CD4-positive, CD25-positive, alpha-beta regulatory T cell (primary cell): ENCODE results near the gene RREB1. TPM values are rescaled to one million over a fixed set of nuclear protein-coding genes. Genes with fewer than 3 reads are reported as not detected.
"Not testable (repeated sequence)": the region's sequence is repeated elsewhere in the genome, so short reads cannot be mapped to it uniquely, and the experiment has no call there.

Experiments used
- ATAC-seq, 2 donors: fragments of 150-1000 bp; cut with Tn5 transposase; one replicate each; pipeline ENCODE4 v1.10.0; 2021; ENCODE audit warnings: low read depth in 2 of 2, moderate number of reproducible peaks in 2 of 2, moderate library complexity in 1 of 2
- DNase-seq, 3 donors: peaks; one replicate each; pipeline versions ENCODE4 v3.0.0 to v3.0.0-alpha.2; 2012 to 2022; ENCODE audit warnings: mixed read lengths in 1 of 3
- H3K27ac ChIP-seq: one replicate; pipeline ENCODE4 v1.7.0; 2013; ENCODE audit warnings: mild to moderate bottlenecking, low read length; ENCODE audit not compliant: insufficient read depth, poor library complexity, severe bottlenecking
- H3K27me3 ChIP-seq: one replicate; pipeline ENCODE4 v1.7.0; 2013; ENCODE audit warnings: low read length; ENCODE audit not compliant: control insufficient read depth, insufficient read depth
- H3K36me3 ChIP-seq: one replicate; pipeline ENCODE4 v1.7.0; 2013; ENCODE audit warnings: mild to moderate bottlenecking, low read length, moderate library complexity; ENCODE audit not compliant: control insufficient read depth, insufficient read depth
- H3K4me1 ChIP-seq: 2 replicates; pipeline ENCODE4 v1.7.0; 2013; ENCODE audit warnings: mild to moderate bottlenecking, low read length; ENCODE audit not compliant: insufficient read depth, control insufficient read depth, poor library complexity, severe bottlenecking
- H3K4me3 ChIP-seq: one replicate; pipeline ENCODE4 v1.7.0; 2013; ENCODE audit warnings: low read depth, mild to moderate bottlenecking, low read length, moderate library complexity
- H3K9me3 ChIP-seq, 2 experiments: 1 replicate in 1 of 2; 2 replicates in 1 of 2; pipeline ENCODE4 v1.7.0; 2013; ENCODE audit warnings: low read length in 2 of 2, mild to moderate bottlenecking in 1 of 2, moderate library complexity in 1 of 2; ENCODE audit not compliant: control insufficient read depth in 2 of 2
- H3K27ac Mint-ChIP-seq, 3 donors: one replicate each; pipeline ENCODE4 v1.8.0; 2020 to 2022; ENCODE audit warnings: mild to moderate bottlenecking in 3 of 3, mixed read lengths in 3 of 3, moderate library complexity in 2 of 3
- H3K27me3 Mint-ChIP-seq: one replicate; pipeline ENCODE4 v1.8.0; 2022; ENCODE audit warnings: mild to moderate bottlenecking, mixed read lengths
- H3K36me3 Mint-ChIP-seq: one replicate; pipeline ENCODE4 v1.8.0; 2020; ENCODE audit warnings: mixed read lengths
- H3K4me1 Mint-ChIP-seq, 4 donors: one replicate each; pipeline ENCODE4 v1.8.0; 2020 to 2022; ENCODE audit warnings: mixed read lengths in 4 of 4, mild to moderate bottlenecking in 1 of 4
- H3K4me3 Mint-ChIP-seq, 4 donors: one replicate each; pipeline ENCODE4 v1.8.0; 2020 to 2022; ENCODE audit warnings: mild to moderate bottlenecking in 4 of 4, mixed read lengths in 4 of 4, moderate library complexity in 3 of 4
- H3K9me3 Mint-ChIP-seq, 7 donors: one replicate each; pipeline ENCODE4 v1.8.0; 2020 to 2022; ENCODE audit warnings: mixed read lengths in 7 of 7, mild to moderate bottlenecking in 3 of 7, moderate library complexity in 2 of 7
- polyA plus RNA-seq, 4 donors: library from polyadenylated mRNA; unstranded; fragments of 300-500 nt; fragmentation: Illumina TruSeq; gene quantifications; one replicate each; pipeline ENCODE4 v1.2.3, GENCODE V29; 2021
- total RNA-seq: library from RNA; stranded (reverse); gene quantifications from one replicate; pipeline ENCODE4 v1.2.3, GENCODE V29; 2022

The RREB1 gene
- total and polyA plus RNA-seq, 5 donors from 2014 or later: 1.2 to 45.2 (median 2.3) TPM

DNA sequence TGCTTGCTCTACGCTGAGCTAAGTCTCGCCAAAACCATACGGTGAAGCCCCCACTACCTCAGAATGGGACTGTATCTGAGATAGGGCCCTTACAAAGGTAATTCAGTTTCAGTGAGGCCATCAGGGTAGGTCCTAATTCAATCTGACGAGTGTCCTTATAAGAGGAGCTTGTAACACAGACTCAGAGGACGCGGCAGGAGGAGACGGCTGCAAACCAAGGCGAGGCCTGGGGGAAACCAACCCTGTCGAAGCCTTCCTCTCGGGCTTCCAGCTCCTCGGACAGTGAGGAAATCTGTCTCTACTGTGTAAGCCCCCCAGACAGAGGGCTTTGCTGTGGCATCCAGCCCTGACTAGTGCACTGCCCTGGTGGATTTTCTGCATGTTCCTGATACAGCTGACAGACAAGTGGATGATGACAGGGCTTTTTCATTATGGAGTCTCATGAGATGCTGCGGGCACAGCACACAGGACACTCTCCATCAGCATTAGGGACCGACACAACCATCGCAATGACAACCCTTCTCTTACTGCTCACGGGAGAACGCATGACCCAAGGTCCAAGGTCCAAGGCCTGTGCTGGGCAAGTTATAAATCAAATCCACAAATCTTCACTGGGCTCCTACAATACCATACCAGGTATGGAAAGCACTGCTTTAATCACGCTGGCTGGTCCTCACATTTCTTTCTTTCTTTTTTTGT, 157.1 kb downstream of the RREB1 start:
- H3K36me3 Mint-ChIP-seq: peaks cover 3% of the 10 kb centered on the region
- H3K9me3 Mint-ChIP-seq: peaks cover 0 to 7% (median 0%) of the 10 kb centered on the region in 7 donors
- Histone ChIP-seq H3K36me3 (no peaks in the 10 kb centered on the region), H3K4me1 (peaks cover 12% of the 10 kb centered on the region), H3K9me3 (no peaks in the 10 kb centered on the region), H3K27ac (no peak overlapping the region), H3K4me3 (no peak overlapping the region), H3K27me3 (peaks cover 3% of the 10 kb centered on the region)
- no peak overlapping the region for H3K27ac Mint-ChIP-seq
- H3K27me3 Mint-ChIP-seq: peaks cover 25% of the 10 kb centered on the region
- DNase-seq (no peak), ATAC-seq (no peak)
- H3K4me1 Mint-ChIP-seq: peaks cover 5 to 18% (median 9%) of the 10 kb centered on the region in 4 donors
- H3K4me3 Mint-ChIP-seq: peak overlapping the region in 1 of 4 donors; percentile 18

GRCh38 chr6:7265385-7265726, 157.6 kb downstream of the RREB1 start:
- H3K36me3 Mint-ChIP-seq, H3K9me3 Mint-ChIP-seq, ATAC-seq, H3K4me3 ChIP-seq, H3K36me3 ChIP-seq, H3K27ac ChIP-seq, H3K27me3 ChIP-seq, H3K27ac Mint-ChIP-seq, H3K9me3 ChIP-seq, DNase-seq: not testable (repeated sequence)
- H3K4me1 ChIP-seq: peaks cover 12% of the 10 kb centered on the region
- peaks cover 22% of the 10 kb centered on the region for H3K27me3 Mint-ChIP-seq
- peaks cover 5 to 16% (median 8%) of the 10 kb centered on the region in 4 donors for H3K4me1 Mint-ChIP-seq
- peak overlapping the region in 1 of 4 donors; percentile 18 for H3K4me3 Mint-ChIP-seq

DNA sequence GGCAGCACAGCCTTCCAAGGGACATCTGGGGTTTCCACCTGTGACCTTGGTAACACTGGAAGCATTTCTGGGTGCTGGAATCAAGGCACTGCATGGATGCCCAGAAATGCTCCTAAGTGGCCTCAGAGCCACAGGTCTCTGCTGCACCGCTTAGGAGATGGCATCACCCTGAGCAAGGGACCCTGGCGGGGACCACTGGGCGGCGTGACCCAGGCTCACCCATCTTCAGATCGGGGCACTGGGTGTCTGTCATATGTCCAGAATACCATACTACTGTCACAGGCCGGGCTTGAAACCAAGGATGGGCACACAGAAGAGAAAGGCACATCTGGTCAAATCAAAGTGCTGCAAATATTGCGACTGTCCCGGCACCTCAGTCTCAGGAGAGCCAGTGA, 159.3 kb downstream of the RREB1 start:
- H3K4me1 ChIP-seq: no peaks in the 10 kb centered on the region
- H3K27ac Mint-ChIP-seq: no peak overlapping the region
- H3K4me1 Mint-ChIP-seq: peaks cover 0 to under 1% (median 0%) of the 10 kb centered on the region in 4 donors
- no peak for DNase-seq
- no peak for ATAC-seq
- no peak overlapping the region for H3K4me3 ChIP-seq
- H3K36me3 Mint-ChIP-seq: peaks cover 3% of the 10 kb centered on the region
- H3K36me3 ChIP-seq: no peaks in the 10 kb centered on the region
- peaks cover 0 to 7% (median 0%) of the 10 kb centered on the region in 7 donors for H3K9me3 Mint-ChIP-seq
- H3K27ac ChIP-seq: no peak overlapping the region
- no peaks in the 10 kb centered on the region for H3K9me3 ChIP-seq
- peaks cover 11% of the 10 kb centered on the region for H3K27me3 Mint-ChIP-seq
- H3K27me3 ChIP-seq: no peaks in the 10 kb centered on the region
- H3K4me3 Mint-ChIP-seq: peak overlapping the region in 1 of 4 donors; percentile 32

DNA sequence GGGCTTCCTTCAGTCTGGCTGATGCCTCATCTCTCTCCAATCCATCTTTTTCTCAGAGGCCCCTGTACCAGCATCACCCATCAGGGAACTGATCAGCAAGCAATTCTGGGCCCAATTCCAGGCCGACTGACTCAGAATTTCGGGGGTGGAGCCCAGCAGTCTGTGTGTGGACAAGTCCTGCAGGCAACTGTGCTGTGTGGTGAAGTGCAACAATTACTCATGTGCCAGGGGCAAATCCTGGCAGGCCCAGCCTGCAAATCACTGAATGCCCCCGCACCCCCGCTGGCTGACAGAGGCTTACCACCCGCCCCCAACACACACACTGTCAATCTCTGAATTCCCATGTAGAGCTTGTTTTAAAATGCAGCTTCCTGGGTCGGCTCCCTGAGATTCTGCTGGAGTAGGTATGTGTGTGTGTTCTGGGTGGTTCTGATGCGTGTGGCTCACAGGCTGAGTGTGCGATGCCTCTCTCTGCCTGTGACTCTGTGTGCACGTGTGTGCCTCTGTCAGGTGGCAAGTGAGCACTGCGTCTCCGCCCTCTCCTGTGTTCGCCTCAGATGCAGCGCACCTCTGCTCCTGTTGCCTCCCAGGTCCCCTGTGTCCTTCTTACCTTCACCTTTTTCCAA, 159.8 kb downstream of the RREB1 start:
- H3K4me3 ChIP-seq: no peak overlapping the region
- no peaks in the 10 kb centered on the region for H3K36me3 ChIP-seq
- H3K9me3 ChIP-seq: no peaks in the 10 kb centered on the region
- peak overlapping the region in 1 of 4 donors; percentile 32 for H3K4me3 Mint-ChIP-seq
- no peaks in the 10 kb centered on the region for H3K27me3 ChIP-seq
- no peak overlapping the region for H3K27ac Mint-ChIP-seq
- no peak for DNase-seq
- H3K36me3 Mint-ChIP-seq: peaks cover 3% of the 10 kb centered on the region
- peaks cover 8% of the 10 kb centered on the region for H3K27me3 Mint-ChIP-seq
- H3K9me3 Mint-ChIP-seq: peaks cover 0 to 7% (median 0%) of the 10 kb centered on the region in 7 donors
- H3K27ac ChIP-seq: no peak overlapping the region
- H3K4me1 ChIP-seq: no peaks in the 10 kb centered on the region
- no peak for ATAC-seq
- H3K4me1 Mint-ChIP-seq: no peaks in the 10 kb centered on the region

DNA sequence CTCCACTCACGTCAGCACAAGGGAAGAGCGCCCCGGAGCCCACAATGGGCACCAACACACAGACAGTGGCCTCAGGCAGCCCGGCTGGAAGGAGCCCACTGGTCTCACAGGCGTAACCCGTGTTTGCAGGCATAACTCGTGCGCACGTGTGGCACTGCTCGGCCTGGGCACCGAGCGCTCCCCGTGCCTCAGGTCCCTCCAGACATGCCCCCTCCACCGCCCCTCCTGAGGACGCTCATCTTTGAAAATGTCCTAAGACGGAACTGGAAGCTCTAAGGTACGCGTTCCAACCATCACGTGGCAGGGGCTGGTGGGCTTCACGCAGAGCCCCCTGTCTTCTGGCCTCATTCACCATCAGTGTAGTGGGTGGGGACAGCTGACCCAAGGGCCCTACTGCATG, 160.6 kb downstream of the RREB1 start:
- no peaks in the 10 kb centered on the region for H3K9me3 ChIP-seq
- H3K4me1 ChIP-seq: no peaks in the 10 kb centered on the region
- H3K36me3 ChIP-seq: no peaks in the 10 kb centered on the region
- DNase-seq: no peak
- H3K9me3 Mint-ChIP-seq: peaks cover 0 to 7% (median 0%) of the 10 kb centered on the region in 7 donors
- no peak for ATAC-seq
- peaks cover 8% of the 10 kb centered on the region for H3K27me3 Mint-ChIP-seq
- H3K4me1 Mint-ChIP-seq: no peaks in the 10 kb centered on the region
- no peaks in the 10 kb centered on the region for H3K27me3 ChIP-seq
- H3K4me3 ChIP-seq: no peak overlapping the region
- H3K36me3 Mint-ChIP-seq: peaks cover 3% of the 10 kb centered on the region
- H3K4me3 Mint-ChIP-seq: no peak overlapping the region
- no peak overlapping the region for H3K27ac ChIP-seq
- H3K27ac Mint-ChIP-seq: no peak overlapping the region

DNA sequence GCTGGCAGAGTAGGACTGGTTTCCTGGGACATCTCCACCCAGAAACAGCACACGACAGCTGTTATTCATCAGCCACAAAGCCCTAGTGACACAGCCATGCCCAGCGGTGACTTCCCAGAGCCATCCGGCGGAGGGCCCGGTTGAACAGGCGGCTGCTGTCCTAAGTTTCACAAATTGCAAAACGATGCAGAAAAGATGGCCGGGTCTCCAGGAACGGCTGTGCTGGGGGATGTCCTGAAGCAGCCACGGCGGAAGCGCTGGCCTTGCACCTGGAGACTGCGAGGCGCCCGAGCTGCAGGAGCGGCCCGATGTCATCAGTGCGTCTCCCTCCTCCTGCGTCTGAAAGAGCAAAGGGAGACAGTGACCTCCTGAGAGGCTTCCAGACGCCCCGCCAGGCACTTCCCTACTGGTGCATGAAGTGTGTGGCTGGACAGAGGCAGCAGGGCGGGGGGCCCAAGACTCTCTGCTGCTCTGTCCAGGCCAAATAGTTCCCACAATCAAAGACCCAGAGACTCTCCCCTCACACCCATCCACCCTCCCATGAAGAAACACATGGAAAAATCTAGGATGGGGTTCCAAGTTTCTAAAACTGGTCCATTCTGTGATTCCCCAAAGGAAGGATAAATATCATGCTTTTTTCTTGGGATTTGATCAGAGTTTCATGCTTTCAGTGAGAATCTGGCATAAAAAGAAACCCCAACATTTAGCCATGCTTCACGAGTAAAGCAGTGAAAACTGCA, 161.2 kb downstream of the RREB1 start:
- Histone ChIP-seq H3K4me1 (no peaks in the 10 kb centered on the region), H3K27me3 (no peaks in the 10 kb centered on the region), H3K27ac (no peak overlapping the region), H3K4me3 (no peak overlapping the region), H3K9me3 (no peaks in the 10 kb centered on the region), H3K36me3 (no peaks in the 10 kb centered on the region)
- H3K27me3 Mint-ChIP-seq: peaks cover 8% of the 10 kb centered on the region
- no peak overlapping the region for H3K27ac Mint-ChIP-seq
- peaks cover 3% of the 10 kb centered on the region for H3K36me3 Mint-ChIP-seq
- DNase-seq (no peak), ATAC-seq (no peak)
- no peaks in the 10 kb centered on the region for H3K4me1 Mint-ChIP-seq
- peaks cover 0 to 7% (median 0%) of the 10 kb centered on the region in 7 donors for H3K9me3 Mint-ChIP-seq
- no peak overlapping the region for H3K4me3 Mint-ChIP-seq

DNA sequence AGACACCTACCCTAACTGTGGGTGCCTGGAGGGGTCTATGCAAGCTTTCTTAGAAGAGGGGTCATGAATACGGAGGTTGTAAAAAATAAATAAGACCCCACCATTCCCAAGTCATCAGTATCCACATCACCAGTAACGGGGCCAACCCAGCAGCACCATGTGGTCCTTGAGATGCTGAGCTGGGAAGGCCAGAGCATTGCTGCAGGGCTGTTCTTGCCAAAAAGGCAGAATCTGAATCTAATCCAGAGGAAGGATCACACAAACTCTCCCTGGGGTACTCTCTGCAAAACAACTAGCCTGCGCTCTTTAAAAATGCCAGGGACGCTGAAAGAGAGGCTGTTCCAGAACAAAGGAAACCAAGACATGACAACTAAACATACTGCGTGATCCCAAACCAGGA, 162.1 kb downstream of the RREB1 start:
- ATAC-seq (no peak), DNase-seq (no peak)
- H3K4me3 Mint-ChIP-seq: no peak overlapping the region
- Histone ChIP-seq H3K9me3 (no peaks in the 10 kb centered on the region), H3K27ac (no peak overlapping the region), H3K4me3 (no peak overlapping the region), H3K4me1 (no peaks in the 10 kb centered on the region), H3K27me3 (no peaks in the 10 kb centered on the region), H3K36me3 (no peaks in the 10 kb centered on the region)
- H3K27ac Mint-ChIP-seq: no peak overlapping the region
- H3K27me3 Mint-ChIP-seq: peaks cover 8% of the 10 kb centered on the region
- H3K9me3 Mint-ChIP-seq: peaks cover 0 to 7% (median 0%) of the 10 kb centered on the region in 7 donors
- peaks cover 3% of the 10 kb centered on the region for H3K36me3 Mint-ChIP-seq
- H3K4me1 Mint-ChIP-seq: no peaks in the 10 kb centered on the region
